IMR-90 (cell line): ENCODE measurements around the gene OR4Q3.
"Not testable (repeated sequence)": the region's sequence is repeated elsewhere in the genome, so short reads cannot be mapped to it uniquely, and the experiment has no call there.

Source experiments
- CTCF ChIP-seq: conservative IDR thresholded peaks from 2 replicates; pipeline ENCODE4 v1.5.1; 2012; ENCODE audit warnings: mild to moderate bottlenecking, low read depth, low read length, improper control_type of control experiment
- MAFK ChIP-seq: IDR thresholded peaks from 2 replicates; pipeline ENCODE4 v1.6.1; 2012; ENCODE audit warnings: low read depth, low read length, improper control_type of control experiment

- not testable (repeated sequence) for TF ChIP-seq MAFK, CTCF
Measured at GRCh38 chr14:19788150-19788549, 44.8 kb downstream of the OR4Q3 start.
